Measurements from ENCODE around the gene GPC1. TPM values are rescaled to one million over a fixed set of nuclear protein-coding genes. Genes with fewer than 3 reads are reported as not detected.
"Not testable (repeated sequence)": the region's sequence is repeated elsewhere in the genome, so short reads cannot be mapped to it uniquely, and the experiment has no call there.

GPC1 gene
- 1 to 10 TPM; 3.4 to 4.7 TPM for total RNA-seq

GRCh38 chr2:240435457-240435947, at the start of gene GPC1:
GPC1 (plus strand) TSS chr2:240435663; CDS start chr2:240435919, 256 bp downstream.
- POLR2A ChIA-PET = interaction anchor here (0.9 to 1.2 kb wide), 2 partner anchors 300 to 410 kb away, joined by 3 read pairs; no protein-coding TSS in a partner anchor
- no peak for DNase-seq
- Mint-ChIP-seq H3K4me3 (peak within 1 kb of the TSS; percentile 88), H3K36me3 (no peaks in the 10 kb centered on the region), H3K27me3 (peaks cover 18% of the 10 kb centered on the region), H3K9me3 (no peaks in the 10 kb centered on the region), H3K27ac (peak within 1 kb of the TSS; percentile 76), H3K4me1 (peaks cover 5% of the 10 kb centered on the region)
- peak; percentile 77 for ATAC-seq (ENCODE audit: low read depth)

- Mint-ChIP-seq H3K4me3 (no peak overlapping the region), H3K4me1 (peaks cover 2% of the 10 kb centered on the region), H3K27ac (no peak overlapping the region), H3K36me3 (no peaks in the 10 kb centered on the region), H3K9me3 (no peaks in the 10 kb centered on the region), H3K27me3 (peaks cover 2% of the 10 kb centered on the region)
- DNase-seq (no peak), ATAC-seq (ENCODE audit: low read depth) (no peak)
- POLR2A ChIA-PET = no interaction called here
These were observed 49.1 kb upstream of the GPC1 start for GRCh38 chr2:240386326-240386725.

GRCh38 chr2:240386743-240387142, 48.7 kb upstream of the GPC1 start:
- H3K27me3 Mint-ChIP-seq; DNase-seq; ATAC-seq (ENCODE audit: low read depth); H3K27ac Mint-ChIP-seq; H3K36me3 Mint-ChIP-seq; H3K4me3 Mint-ChIP-seq; POLR2A ChIA-PET; H3K9me3 Mint-ChIP-seq; H3K4me1 Mint-ChIP-seq: not testable (repeated sequence)

- Mint-ChIP-seq H3K27me3 (peaks cover 2% of the 10 kb centered on the region), H3K9me3 (no peaks in the 10 kb centered on the region), H3K27ac (no peak overlapping the region), H3K4me3 (no peak overlapping the region), H3K36me3 (no peaks in the 10 kb centered on the region), H3K4me1 (peaks cover 2% of the 10 kb centered on the region)
- no peak for ATAC-seq (ENCODE audit: low read depth)
- POLR2A ChIA-PET = no interaction called here
- no peak for DNase-seq
These were observed 48.2 kb upstream of the GPC1 start for GRCh38 chr2:240387325-240387668.

- no peak overlapping the region for H3K4me3 Mint-ChIP-seq
- peaks cover 2% of the 10 kb centered on the region for H3K27me3 Mint-ChIP-seq
- POLR2A ChIA-PET = no interaction called here
- no peaks in the 10 kb centered on the region for H3K36me3 Mint-ChIP-seq
- no peak for DNase-seq
- peaks cover 7% of the 10 kb centered on the region for H3K4me1 Mint-ChIP-seq
- no peak for ATAC-seq (ENCODE audit: low read depth)
- H3K9me3 Mint-ChIP-seq = no peaks in the 10 kb centered on the region
- no peak overlapping the region for H3K27ac Mint-ChIP-seq
These were observed 47.6 kb upstream of the GPC1 start for GRCh38 chr2:240387669-240388358.

GRCh38 chr2:240388471-240389301, 46.8 kb upstream of the GPC1 start:
- Mint-ChIP-seq H3K4me1 (peaks cover 11% of the 10 kb centered on the region), H3K9me3 (no peaks in the 10 kb centered on the region), H3K27ac (peak overlapping the region; percentile 21), H3K36me3 (no peaks in the 10 kb centered on the region), H3K4me3 (no peak overlapping the region), H3K27me3 (peaks cover 2% of the 10 kb centered on the region)
- ATAC-seq (ENCODE audit: low read depth) (no peak), DNase-seq (no peak)
- POLR2A ChIA-PET = no interaction called here

GRCh38 chr2:240389302-240389805, 46.1 kb upstream of the GPC1 start:
- no peaks in the 10 kb centered on the region for H3K36me3 Mint-ChIP-seq
- peaks cover 11% of the 10 kb centered on the region for H3K4me1 Mint-ChIP-seq
- H3K27me3 Mint-ChIP-seq = peaks cover 2% of the 10 kb centered on the region
- ATAC-seq (ENCODE audit: low read depth) (no peak), DNase-seq (no peak)
- POLR2A ChIA-PET = no interaction called here
- no peak overlapping the region for H3K4me3 Mint-ChIP-seq
- no peaks in the 10 kb centered on the region for H3K9me3 Mint-ChIP-seq
- no peak overlapping the region for H3K27ac Mint-ChIP-seq

- peaks cover 11% of the 10 kb centered on the region for H3K4me1 Mint-ChIP-seq
- DNase-seq = no peak
- no peaks in the 10 kb centered on the region for H3K9me3 Mint-ChIP-seq
- H3K27ac Mint-ChIP-seq = peak overlapping the region; percentile 42
- no peak for ATAC-seq (ENCODE audit: low read depth)
- H3K4me3 Mint-ChIP-seq = no peak overlapping the region
- H3K36me3 Mint-ChIP-seq = no peaks in the 10 kb centered on the region
- POLR2A ChIA-PET = no interaction called here
- peaks cover 2% of the 10 kb centered on the region for H3K27me3 Mint-ChIP-seq
These were observed 45.1 kb upstream of the GPC1 start for GRCh38 chr2:240390091-240391073.

- ATAC-seq (ENCODE audit: low read depth) (no peak), DNase-seq (peak; percentile 29)
- H3K4me1 Mint-ChIP-seq = peaks cover 11% of the 10 kb centered on the region
- POLR2A ChIA-PET = no interaction called here
- no peaks in the 10 kb centered on the region for H3K27me3 Mint-ChIP-seq
- H3K4me3 Mint-ChIP-seq = no peak overlapping the region
- no peaks in the 10 kb centered on the region for H3K9me3 Mint-ChIP-seq
- peak overlapping the region; percentile 9 for H3K27ac Mint-ChIP-seq
- H3K36me3 Mint-ChIP-seq = no peaks in the 10 kb centered on the region
These were observed 44.1 kb upstream of the GPC1 start for GRCh38 chr2:240391111-240392051.

GRCh38 chr2:240392084-240392947, 43.1 kb upstream of the GPC1 start:
- POLR2A ChIA-PET = no interaction called here
- peaks cover 11% of the 10 kb centered on the region for H3K4me1 Mint-ChIP-seq
- peak overlapping the region; percentile 45 for H3K4me3 Mint-ChIP-seq
- H3K9me3 Mint-ChIP-seq = no peaks in the 10 kb centered on the region
- H3K27me3 Mint-ChIP-seq = no peaks in the 10 kb centered on the region
- H3K36me3 Mint-ChIP-seq = no peaks in the 10 kb centered on the region
- ATAC-seq (ENCODE audit: low read depth) (peak; percentile 89), DNase-seq (peak; percentile 50)
- peak overlapping the region; percentile 87 for H3K27ac Mint-ChIP-seq

GRCh38 chr2:240392948-240393830, 42.3 kb upstream of the GPC1 start:
- Mint-ChIP-seq H3K27me3 (no peaks in the 10 kb centered on the region), H3K9me3 (no peaks in the 10 kb centered on the region), H3K27ac (peak overlapping the region; percentile 87), H3K36me3 (no peaks in the 10 kb centered on the region), H3K4me1 (peaks cover 11% of the 10 kb centered on the region), H3K4me3 (peak overlapping the region; percentile 45)
- peak; percentile 20 for ATAC-seq (ENCODE audit: low read depth)
- DNase-seq = no peak
- POLR2A ChIA-PET = no interaction called here
